Hepatocyte (in vitro differentiated cells): Measurements from ENCODE around the gene NAIP. TPM values are rescaled to one million over a fixed set of nuclear protein-coding genes. Genes with fewer than 3 reads are reported as not detected.
"Not testable (repeated sequence)": the region's sequence is repeated elsewhere in the genome, so short reads cannot be mapped to it uniquely, and the experiment has no call there.

Experiments used
- DNase-seq: peaks from one replicate; pipeline ENCODE4 v3.0.0-alpha.2; 2016; ENCODE audit warnings: low spot score
- H2AFZ ChIP-seq: fragments of 200-600 bp; sonication (generic); 2 replicates; pipeline ENCODE4 v1.6.0; 2016; ENCODE audit warnings: antibody characterized with exemption, mild to moderate bottlenecking
- H3K27ac ChIP-seq: fragments of 200-600 bp; sonication (generic); 2 replicates; pipeline ENCODE4 v1.5.1; 2016; ENCODE audit warnings: mild to moderate bottlenecking
- H3K27me3 ChIP-seq: fragments of 200-600 bp; sonication (generic); 2 replicates; pipeline ENCODE4 v1.6.1; 2016
- H3K36me3 ChIP-seq: fragments of 200-600 bp; sonication (generic); replicated peaks from 2 replicates; pipeline ENCODE4 v1.5.1; 2016; ENCODE audit warnings: low read depth; ENCODE audit not compliant: insufficient read depth
- H3K4me1 ChIP-seq: fragments of 200-600 bp; sonication (generic); 2 replicates; pipeline ENCODE4 v1.5.1; 2016; ENCODE audit warnings: mild to moderate bottlenecking, moderate library complexity; ENCODE audit not compliant: insufficient read depth
- H3K4me2 ChIP-seq: fragments of 200-600 bp; sonication (generic); 2 replicates; pipeline ENCODE4 v1.6.0; 2016
- H3K4me3 ChIP-seq: fragments of 200-600 bp; sonication (generic); 2 replicates; pipeline ENCODE4 v1.5.1; 2016; ENCODE audit warnings: mild to moderate bottlenecking
- H3K79me2 ChIP-seq: fragments of 200-600 bp; sonication (generic); 2 replicates; pipeline ENCODE4 v1.6.0; 2017; ENCODE audit warnings: mild to moderate bottlenecking
- H3K9me2 ChIP-seq: fragments of 200-600 bp; sonication (generic); replicated peaks from 2 replicates; pipeline ENCODE4 v1.6.0; 2017; ENCODE audit warnings: mild to moderate bottlenecking; ENCODE audit not compliant: insufficient read depth
- H3K9me3 ChIP-seq: fragments of 200-600 bp; sonication (generic); 2 replicates; pipeline ENCODE4 v1.5.1; 2016; ENCODE audit warnings: low read depth, mild to moderate bottlenecking
- H4K20me1 ChIP-seq: fragments of 200-600 bp; sonication (generic); 2 replicates; pipeline ENCODE4 v1.6.0; 2016; ENCODE audit warnings: mild to moderate bottlenecking; ENCODE audit not compliant: insufficient read depth, poor library complexity, severe bottlenecking
- CTCF ChIP-seq: fragments of 200-600 bp; sonication (generic); IDR thresholded peaks from 2 replicates; pipeline ENCODE4 v1.5.1; 2016; ENCODE audit warnings: antibody characterized with exemption, mild to moderate bottlenecking; ENCODE audit not compliant: poor library complexity
- EZH2 ChIP-seq: fragments of 200-600 bp; sonication (generic); IDR thresholded peaks from 2 replicates; pipeline ENCODE4 v1.6.1; 2016; ENCODE audit warnings: antibody characterized with exemption, mild to moderate bottlenecking, borderline replicate concordance
- EZH2phosphoT487 ChIP-seq: fragments of 200-600 bp; sonication (generic); IDR thresholded peaks from one replicate; pipeline ENCODE4 v1.6.1; 2018; ENCODE audit warnings: antibody characterized with exemption, mild to moderate bottlenecking, low read depth, moderate library complexity; ENCODE audit not compliant: unreplicated experiment, severe bottlenecking
- WGBS: methylation state at CpG from one replicate; pipeline ENCODE4 v1.1.6; 2016; ENCODE audit warnings: low lambda C conversion rate; ENCODE audit errors: missing lambda C conversion rate; 5-methylcytosine and 5-hydroxymethylcytosine counted together
- polyA plus RNA-seq: library from polyadenylated mRNA; unstranded; fragments of >200 nt; fragmentation: Nextera tagmentation; extraction: Ambion mirVana; gene quantifications from 2 replicates; pipeline ENCODE4 v1.2.1, GENCODE V29; 2016
- total RNA-seq: library from RNA; depleted of rRNA; stranded (reverse); fragments of >200 nt; gene quantifications from 2 replicates; pipeline ENCODE4 v1.2.3, GENCODE V29; 2014

Gene NAIP
- total and polyA plus RNA-seq, 2 experiments from 2014 or later, result 5.1 to 7.8 TPM

GRCh38 chr5:71018376-71019005, 6.6 kb downstream of the NAIP start:
- no CpG with 5 or more reads among the region's 6 CpGs for WGBS

DNA sequence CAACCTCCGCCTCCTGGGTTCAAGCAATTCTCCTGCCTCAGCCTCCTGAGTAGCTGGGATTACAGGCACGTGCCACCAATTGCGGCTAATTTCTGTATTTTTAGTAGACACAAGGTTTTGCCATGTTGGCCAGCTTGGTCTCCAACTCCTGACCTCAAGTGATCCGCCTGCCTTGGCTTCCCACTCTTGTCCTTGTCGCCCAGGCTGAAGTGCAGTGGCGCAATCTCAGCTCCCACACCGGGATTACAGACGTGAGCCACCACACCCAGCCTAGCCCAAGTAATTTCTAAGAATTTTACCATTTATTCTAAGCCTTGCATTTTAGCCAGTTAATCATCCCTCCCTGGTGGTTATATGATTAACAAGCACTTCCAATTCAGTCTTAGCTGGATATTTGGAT, 11.0 kb downstream of the NAIP start:
- no peaks in the 10 kb centered on the region for H3K27me3 ChIP-seq
- H3K4me1 ChIP-seq, result no peaks in the 10 kb centered on the region
- TF ChIP-seq EZH2 (no peak), EZH2phosphoT487 (no peak), CTCF (no peak)
- H3K9me3 ChIP-seq, result no peaks in the 10 kb centered on the region
- WGBS, result 86% methylated on average over 8 of the region's 8 CpGs
- no peaks in the 10 kb centered on the region for H4K20me1 ChIP-seq
- no peaks in the 10 kb centered on the region for H3K36me3 ChIP-seq
- no peak overlapping the region for H3K4me2 ChIP-seq
- no peaks in the 10 kb centered on the region for H3K79me2 ChIP-seq
- no peak overlapping the region for H2AFZ ChIP-seq
- H3K9me2 ChIP-seq, result no peaks in the 10 kb centered on the region
- no peak overlapping the region for H3K27ac ChIP-seq
- no peak for DNase-seq
- no peak overlapping the region for H3K4me3 ChIP-seq

More at GRCh38 chr5:71018376-71019005, 6.6 kb downstream of the NAIP start:
- not testable (repeated sequence) for DNase-seq, H3K79me2 ChIP-seq, H3K4me1 ChIP-seq, H3K9me2 ChIP-seq, H3K27me3 ChIP-seq, H3K4me2 ChIP-seq, H4K20me1 ChIP-seq, H3K36me3 ChIP-seq, H2AFZ ChIP-seq, H3K4me3 ChIP-seq, H3K9me3 ChIP-seq, H3K27ac ChIP-seq

DNA sequence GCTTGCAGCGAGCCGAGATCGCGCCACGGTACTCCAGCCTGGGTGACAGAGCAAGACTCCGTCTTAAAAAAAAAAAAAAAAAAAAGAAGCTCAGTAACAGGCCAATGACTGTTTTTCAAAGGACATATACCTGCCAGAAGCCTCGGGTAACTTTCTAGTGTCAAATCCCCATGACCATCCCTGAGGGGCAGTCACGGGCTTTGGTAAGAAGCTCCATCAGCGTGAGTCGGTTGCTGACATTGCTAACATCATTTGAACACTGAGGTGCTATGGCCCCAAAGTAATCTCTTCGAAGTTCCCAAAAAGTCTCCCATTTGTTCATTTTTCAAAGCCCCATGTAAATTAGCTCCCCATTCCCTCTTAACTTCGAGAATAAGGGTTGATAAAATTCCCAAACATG, 11.6 kb downstream of the NAIP start:
- Histone ChIP-seq H3K79me2 (no peaks in the 10 kb centered on the region), H3K4me1 (no peaks in the 10 kb centered on the region), H3K27me3 (no peaks in the 10 kb centered on the region), H3K4me2 (no peak overlapping the region), H4K20me1 (no peaks in the 10 kb centered on the region), H3K36me3 (no peaks in the 10 kb centered on the region), H3K9me3 (no peaks in the 10 kb centered on the region), H3K9me2 (no peaks in the 10 kb centered on the region), H3K27ac (no peak overlapping the region), H3K4me3 (no peak overlapping the region), H2AFZ (no peak overlapping the region)
- no peak for TF ChIP-seq EZH2
- TF ChIP-seq CTCF, result no peak
- TF ChIP-seq EZH2phosphoT487, result no peak
- no peak for DNase-seq
- whole genome bisulfite sequencing, result 88% methylated on average over 12 of the region's 12 CpGs

DNA sequence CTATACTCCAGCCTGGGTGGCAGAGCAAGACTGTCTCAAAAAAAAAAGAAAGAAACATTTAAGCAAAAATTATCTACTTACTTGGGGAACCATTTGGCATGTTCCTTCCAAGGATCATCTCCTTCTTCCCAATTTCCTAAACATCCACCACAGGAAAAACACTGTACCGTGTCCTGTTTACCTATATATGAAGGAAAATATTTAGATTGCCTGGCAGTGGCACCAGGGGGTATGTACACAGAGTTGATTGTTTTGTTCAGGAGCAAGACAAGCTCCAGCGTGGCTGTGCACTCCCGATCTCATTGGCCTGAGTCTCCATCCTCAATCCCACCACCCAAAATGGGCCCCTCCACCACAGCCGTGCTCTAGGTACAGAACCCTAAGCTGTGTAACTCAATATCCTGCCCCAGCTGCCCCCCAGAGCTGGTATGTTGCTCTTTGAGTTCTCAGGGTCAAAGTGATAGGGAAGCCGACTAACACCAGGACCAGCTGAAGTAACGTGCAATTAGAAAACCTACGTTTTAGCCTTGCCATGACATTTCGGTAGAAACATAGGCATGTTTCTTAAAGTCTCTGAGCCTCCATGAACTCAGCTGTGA, 13.8 kb downstream of the NAIP start:
- no peaks in the 10 kb centered on the region for H3K36me3 ChIP-seq
- WGBS, result 89% methylated on average over 8 of the region's 8 CpGs
- no peaks in the 10 kb centered on the region for H3K9me2 ChIP-seq
- no peak for DNase-seq
- no peak overlapping the region for H3K27ac ChIP-seq
- no peak overlapping the region for H2AFZ ChIP-seq
- H3K4me1 ChIP-seq, result no peaks in the 10 kb centered on the region
- H3K4me2 ChIP-seq, result no peak overlapping the region
- H3K9me3 ChIP-seq, result no peaks in the 10 kb centered on the region
- H3K79me2 ChIP-seq, result no peaks in the 10 kb centered on the region
- H4K20me1 ChIP-seq, result no peaks in the 10 kb centered on the region
- no peak overlapping the region for H3K4me3 ChIP-seq
- H3K27me3 ChIP-seq, result no peaks in the 10 kb centered on the region
- TF ChIP-seq CTCF (no peak), EZH2phosphoT487 (no peak), EZH2 (no peak)

- H3K36me3 ChIP-seq, H3K27me3 ChIP-seq, H3K4me1 ChIP-seq, H3K9me3 ChIP-seq, H4K20me1 ChIP-seq, DNase-seq, H3K4me2 ChIP-seq, H3K4me3 ChIP-seq, H2AFZ ChIP-seq, H3K9me2 ChIP-seq, H3K79me2 ChIP-seq, H3K27ac ChIP-seq: not testable (repeated sequence)
- WGBS, result 87% methylated on average over 3 of the region's 7 CpGs
Observed at GRCh38 chr5:71006983-71007382, 18.2 kb downstream of the NAIP start.

DNA sequence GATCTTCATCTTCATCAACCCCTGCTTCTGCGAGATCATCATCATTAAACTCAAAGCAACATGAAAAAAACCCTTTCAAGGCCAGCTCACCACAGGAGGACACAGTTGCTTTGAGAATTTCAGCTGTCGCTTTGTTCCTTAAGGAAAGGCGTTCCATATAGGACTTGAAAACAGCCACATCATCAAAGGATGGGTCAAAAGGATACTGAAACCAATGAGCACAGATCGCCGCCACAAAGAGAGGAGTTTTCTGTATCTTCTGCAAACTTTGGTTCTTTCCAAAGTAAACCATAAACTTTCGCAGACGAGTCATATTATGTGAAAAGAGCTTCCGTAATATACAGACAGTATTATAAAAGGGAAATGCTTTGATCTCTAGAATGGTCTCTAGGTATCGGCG, 40.3 kb downstream of the NAIP start:
- H3K4me3 ChIP-seq, H2AFZ ChIP-seq, H3K4me2 ChIP-seq, H3K9me2 ChIP-seq, H3K9me3 ChIP-seq, H4K20me1 ChIP-seq, H3K27ac ChIP-seq, H3K4me1 ChIP-seq, DNase-seq, H3K79me2 ChIP-seq, H3K27me3 ChIP-seq, H3K36me3 ChIP-seq: not testable (repeated sequence)
- WGBS, result no CpG with 5 or more reads among the region's 10 CpGs
